Epithelial cell of proximal tubule (primary cell): ENCODE results near the gene ROBO2. TPM values are rescaled to one million over a fixed set of nuclear protein-coding genes. Genes with fewer than 3 reads are reported as not detected.

Experiments
- DNase-seq: peaks from one replicate; pipeline ENCODE4 v3.0.0-alpha.2; 2011; ENCODE audit warnings: low read depth
- H3K4me3 ChIP-seq: 2 replicates; pipeline ENCODE4 v1.5.1; 2011; ENCODE audit warnings: low read depth, mild to moderate bottlenecking, low read length
- CTCF ChIP-seq: conservative IDR thresholded peaks from 2 replicates; pipeline ENCODE4 v1.5.1; 2012; ENCODE audit warnings: low read depth, mild to moderate bottlenecking, low read length
- total RNA-seq: library from RNA; depleted of rRNA; stranded (reverse); fragments of >200 nt; gene quantifications from 2 replicates; pipeline ENCODE4 v1.2.3, GENCODE V29; 2015

Gene ROBO2
- total RNA-seq, 1 donor from 2014 or later: 0.52 TPM

DNA sequence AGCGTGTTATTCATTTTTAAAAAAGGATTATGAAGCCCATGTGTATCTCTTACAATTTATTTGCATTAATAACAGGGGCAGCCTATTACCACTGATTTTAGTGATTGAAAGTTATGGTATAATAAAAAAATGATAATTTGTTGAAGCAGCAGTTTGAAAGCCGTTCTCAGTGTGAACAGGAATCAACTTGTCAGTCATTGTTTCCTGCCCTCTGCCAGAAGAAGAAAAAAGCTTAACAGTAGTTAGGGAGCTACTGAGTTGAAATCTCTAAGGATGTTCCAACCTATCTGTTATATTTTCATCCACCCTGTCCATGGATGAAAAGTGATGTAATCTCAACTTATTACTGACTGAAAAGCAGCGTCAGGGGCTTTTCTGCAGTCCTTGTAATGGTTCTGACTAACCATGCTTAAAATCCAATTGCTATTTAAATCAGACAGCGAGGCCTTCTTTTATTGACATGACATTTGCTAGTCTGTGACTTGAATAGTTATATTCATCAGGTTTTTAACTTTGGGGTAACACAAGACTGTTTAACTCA, 486.7 kb downstream of the ROBO2 start:
- TF ChIP-seq CTCF: no peak
- no peak for DNase-seq
- no peak overlapping the region for H3K4me3 ChIP-seq

DNA sequence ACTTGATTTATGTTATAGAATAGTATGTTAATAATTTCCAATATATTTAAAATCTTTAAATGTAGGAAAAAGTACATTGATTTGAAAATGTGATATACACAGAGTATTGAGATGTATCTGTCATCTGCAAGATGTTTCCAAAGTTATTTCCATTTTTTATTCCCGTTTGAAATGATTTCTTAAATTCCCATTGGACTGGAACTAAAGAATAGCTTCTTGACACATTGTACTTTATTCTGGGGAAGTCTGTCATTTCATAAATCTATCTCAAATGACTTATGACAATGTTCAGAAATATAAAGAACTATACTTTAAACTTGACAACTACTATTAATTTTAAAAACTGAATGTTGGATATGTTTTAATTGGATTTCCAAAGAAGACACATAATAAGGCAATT, 489.6 kb downstream of the ROBO2 start:
- no peak for TF ChIP-seq CTCF
- no peak for DNase-seq
- no peak overlapping the region for H3K4me3 ChIP-seq

GRCh38 chr3:77530870-77531269, 491.0 kb downstream of the ROBO2 start:
- no peak for DNase-seq
- no peak for TF ChIP-seq CTCF
- no peak overlapping the region for H3K4me3 ChIP-seq

DNA sequence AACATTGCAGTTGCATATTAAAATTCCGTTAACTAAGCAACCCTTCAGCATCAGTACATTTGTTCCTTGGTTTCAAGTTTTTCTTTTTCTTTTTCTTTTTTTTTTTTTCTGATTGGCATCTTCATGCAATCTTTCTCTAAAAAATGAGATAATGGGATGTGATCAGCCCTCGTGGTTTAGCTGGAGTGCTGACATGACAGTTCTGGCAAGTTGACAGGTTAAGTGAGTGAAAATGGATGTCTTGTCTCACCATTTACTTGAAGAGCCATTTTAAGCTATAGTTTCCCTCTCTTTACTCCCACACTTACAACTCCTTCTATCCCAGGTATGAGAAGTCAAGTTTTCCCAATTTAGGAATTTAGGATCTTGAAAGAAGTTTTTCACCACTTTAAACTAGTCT, 495.2 kb downstream of the ROBO2 start:
- DNase-seq: no peak
- H3K4me3 ChIP-seq: no peak overlapping the region
- no peak for TF ChIP-seq CTCF

DNA sequence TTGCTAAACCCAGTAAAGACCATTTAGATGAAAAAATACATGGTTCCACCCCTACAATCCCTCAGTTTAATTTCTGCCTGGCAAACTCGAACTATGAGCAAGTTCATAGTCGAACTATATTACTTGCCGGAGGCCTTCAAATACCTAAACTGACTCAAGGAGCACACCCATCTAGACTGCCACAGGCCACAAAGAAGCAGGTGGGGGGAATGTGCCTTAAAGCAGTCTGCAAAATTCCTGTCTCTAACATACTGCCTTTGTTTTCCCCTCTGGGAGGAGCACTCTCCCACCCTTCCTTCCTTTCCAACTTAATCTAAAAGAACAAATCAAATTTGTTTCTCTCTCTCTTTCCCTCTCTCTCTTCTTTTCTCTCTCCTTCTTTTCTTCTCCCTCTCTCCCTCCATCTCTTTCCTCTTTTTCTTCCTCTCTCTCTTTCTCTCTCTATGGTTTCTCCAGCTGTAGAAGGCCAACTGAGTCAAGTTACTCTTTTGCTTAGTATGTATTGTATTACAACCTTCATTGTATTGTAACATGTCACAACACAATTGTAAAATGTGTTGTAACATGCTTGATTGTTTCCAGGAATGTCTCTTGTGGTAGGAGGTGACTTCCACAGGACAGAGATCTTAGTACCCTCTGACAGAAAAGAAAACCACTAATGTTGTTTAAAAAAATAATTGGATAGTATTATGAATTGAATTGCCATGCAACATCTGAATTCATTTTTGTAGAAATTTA, 496.3 kb downstream of the ROBO2 start:
- DNase-seq: no peak
- TF ChIP-seq CTCF: no peak
- H3K4me3 ChIP-seq: no peak overlapping the region

DNA sequence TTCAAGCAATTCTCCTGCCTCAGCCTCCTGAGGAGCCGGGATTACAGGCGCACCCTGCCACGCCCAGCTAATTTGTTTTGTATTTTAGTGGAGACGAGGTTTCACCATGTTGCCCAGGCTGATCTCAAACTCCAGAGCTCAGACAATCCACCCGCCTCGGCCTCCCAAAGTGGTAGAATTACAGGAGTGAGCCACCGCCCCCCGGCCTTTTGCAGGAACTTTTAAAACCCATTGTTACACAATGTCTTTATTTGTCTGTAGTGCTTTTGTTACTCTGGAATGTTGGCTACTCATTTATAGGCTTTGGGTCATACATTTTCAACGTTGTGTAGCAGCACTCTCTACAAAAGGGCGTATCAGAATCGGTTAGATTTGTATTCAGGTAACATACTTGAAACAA, 499.1 kb downstream of the ROBO2 start:
- H3K4me3 ChIP-seq: no peak overlapping the region
- no peak for DNase-seq
- no peak for TF ChIP-seq CTCF

DNA sequence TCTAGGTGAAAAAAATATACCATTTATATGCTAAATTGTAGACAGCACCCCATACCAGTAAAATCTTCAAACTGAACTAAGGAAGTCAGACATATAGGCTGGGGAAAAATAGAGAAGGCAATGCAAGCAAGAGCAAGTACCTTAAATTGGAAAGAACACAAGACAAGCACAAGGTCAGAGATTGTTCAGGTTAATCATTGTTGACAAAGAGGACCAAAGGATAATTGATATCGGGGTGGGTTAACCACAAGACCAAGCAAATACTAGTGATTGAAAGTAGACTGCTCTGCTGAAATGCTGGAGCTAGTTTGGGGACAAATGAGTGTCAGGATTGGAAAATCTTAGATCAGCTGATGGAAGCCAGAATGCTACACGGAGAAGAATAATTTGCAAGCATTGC, 499.8 kb downstream of the ROBO2 start:
- TF ChIP-seq CTCF: no peak
- DNase-seq: no peak

More for the DNA sequence above, 499.8 kb downstream of the ROBO2 start:
- no peak overlapping the region for H3K4me3 ChIP-seq
